SW 1271 (cell line): ENCODE data around the gene MACROD2.

Source experiments
- DNase-seq, 2 experiments: peaks; one replicate each; lab custom pipeline; 2025; lab: John Stamatoyannopoulos, UW

The MACROD2 gene

GRCh38 chr20:14816471-14816870 lies 821.2 kb downstream of the MACROD2 start:
- no peak for DNase-seq

GRCh38 chr20:14817101-14817500 lies 821.8 kb downstream of the MACROD2 start:
- DNase-seq = no peak

- no peak for DNase-seq
Observed at GRCh38 chr20:14820771-14821170, 825.5 kb downstream of the MACROD2 start.

GRCh38 chr20:14821251-14821650 lies 825.9 kb downstream of the MACROD2 start:
- no peak for DNase-seq

- DNase-seq = no peak
Observed at GRCh38 chr20:14824996-14825395, 829.7 kb downstream of the MACROD2 start.

- DNase-seq = no peak
Observed at GRCh38 chr20:14826543-14827313, 831.4 kb downstream of the MACROD2 start.

GRCh38 chr20:14828459-14828858 lies 833.1 kb downstream of the MACROD2 start:
- no peak for DNase-seq

GRCh38 chr20:14829906-14830305 lies 834.6 kb downstream of the MACROD2 start:
- no peak for DNase-seq

GRCh38 chr20:14830466-14830865 lies 835.1 kb downstream of the MACROD2 start:
- DNase-seq = no peak

GRCh38 chr20:14830899-14831298 lies 835.6 kb downstream of the MACROD2 start:
- no peak for DNase-seq

- no peak for DNase-seq
Observed at GRCh38 chr20:14832630-14833029, 837.3 kb downstream of the MACROD2 start.

- DNase-seq = no peak
Observed at GRCh38 chr20:14838663-14839628, 843.6 kb downstream of the MACROD2 start.

GRCh38 chr20:14845199-14846160 lies 850.2 kb downstream of the MACROD2 start:
- no peak for DNase-seq

- no peak for DNase-seq
Observed at GRCh38 chr20:14848806-14849205, 853.5 kb downstream of the MACROD2 start.

- DNase-seq = no peak
Observed at GRCh38 chr20:14853079-14853478, 857.8 kb downstream of the MACROD2 start.

- DNase-seq = no peak
Observed at GRCh38 chr20:14855171-14855570, 859.9 kb downstream of the MACROD2 start.

GRCh38 chr20:14859627-14860026 lies 864.3 kb downstream of the MACROD2 start:
- no peak for DNase-seq

- DNase-seq = no peak
Observed at GRCh38 chr20:14860410-14860814, 865.1 kb downstream of the MACROD2 start.

- no peak for DNase-seq
Observed at GRCh38 chr20:14861028-14861699, 865.8 kb downstream of the MACROD2 start.

GRCh38 chr20:14865169-14865568 lies 869.9 kb downstream of the MACROD2 start:
- DNase-seq = no peak

- no peak for DNase-seq
Observed at GRCh38 chr20:14865731-14866130, 870.4 kb downstream of the MACROD2 start.
